ENCODE data around the gene USP11. TPM values are rescaled to one million over a fixed set of nuclear protein-coding genes. Genes with fewer than 3 reads are reported as not detected.
A peak's percentile ranks its signal among the peaks of the same experiment; 100 is the strongest.

The USP11 gene
- total RNA-seq, 2 experiments from 2014 or later = 55.3 to 60.9 TPM

DNA sequence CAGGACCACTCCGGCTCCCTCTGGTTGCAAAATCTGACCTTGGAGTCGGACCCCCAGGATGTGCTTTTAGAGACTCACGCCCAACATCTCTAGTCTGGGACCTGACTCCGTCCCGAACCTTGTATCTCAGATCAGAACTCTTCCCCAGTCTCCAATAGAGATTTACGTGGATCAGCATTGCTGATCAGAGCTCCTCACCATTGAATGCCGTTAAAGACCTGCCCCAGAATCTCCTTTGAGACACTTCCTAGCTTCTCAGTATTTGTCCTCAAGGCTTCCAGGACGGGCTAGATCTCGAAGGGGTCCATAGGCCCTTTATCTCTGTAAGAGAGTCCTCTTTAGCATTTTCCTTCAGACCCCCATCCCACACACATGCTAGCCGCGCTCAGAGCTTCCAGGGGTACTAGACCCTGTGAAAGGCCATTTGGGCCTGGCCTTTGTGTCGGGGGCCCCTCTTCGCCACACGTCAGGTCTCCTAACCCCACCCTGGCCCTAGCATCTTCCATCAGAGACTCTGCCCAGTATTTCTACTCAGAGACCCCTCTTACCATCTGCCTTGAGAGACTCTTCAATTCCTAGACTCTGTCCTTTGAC, 38.5 kb upstream of the USP11 start:
- ChIA-PET CTCF (interaction anchor here (1.1 to 3.5 kb wide), 3 partner anchors 23 to 193 kb away, joined by 3 to 15 read pairs (median 4); no protein-coding TSS in a partner anchor), POLR2A (interaction anchor here (0.9 to 1.0 kb wide), 3 partner anchors 24 to 190 kb away, joined by 4 to 6 read pairs (median 5); partner anchors contain the start of genes NDUFB11 and RBM10)
- Mint-ChIP-seq H3K4me3 (peak overlapping the region; percentile 94), H3K9me3 (ENCODE audit: insufficient read depth) (no peaks in the 10 kb centered on the region), H3K27ac (peak overlapping the region; percentile 98), H3K4me1 (ENCODE audit: low read depth) (peaks cover 44% of the 10 kb centered on the region), H3K27me3 (ENCODE audit: low read depth) (no peaks in the 10 kb centered on the region), H3K36me3 (ENCODE audit: low read depth) (peaks cover 42% of the 10 kb centered on the region)
- ATAC-seq (no peak), DNase-seq (no peak)

DNA sequence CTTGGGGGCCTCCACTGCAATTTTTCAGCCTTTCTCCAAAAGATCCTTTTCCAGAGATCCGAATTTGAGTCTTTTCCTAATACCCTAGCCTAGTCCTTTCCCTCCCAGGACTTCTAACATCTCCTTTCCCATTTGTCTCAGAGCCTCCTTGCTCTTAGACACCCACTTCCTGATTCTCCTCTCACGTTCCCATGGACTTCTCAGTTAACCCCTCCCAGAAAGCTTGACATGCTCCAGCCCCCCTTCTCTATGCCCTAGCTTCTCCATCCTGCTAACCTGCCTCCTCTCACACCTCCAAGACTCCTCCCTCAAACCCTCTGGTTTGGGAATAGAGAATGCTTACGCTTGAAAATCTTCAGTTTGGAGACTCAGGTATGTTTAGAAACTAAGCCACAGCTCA, 36.7 kb upstream of the USP11 start:
- DNase-seq = no peak
- H3K4me3 Mint-ChIP-seq = peak overlapping the region; percentile 94
- H3K27me3 Mint-ChIP-seq (ENCODE audit: low read depth) = no peaks in the 10 kb centered on the region
- H3K36me3 Mint-ChIP-seq (ENCODE audit: low read depth) = peaks cover 52% of the 10 kb centered on the region
- peak overlapping the region; percentile 75 for H3K27ac Mint-ChIP-seq
- peaks cover 39% of the 10 kb centered on the region for H3K4me1 Mint-ChIP-seq (ENCODE audit: low read depth)
- no peaks in the 10 kb centered on the region for H3K9me3 Mint-ChIP-seq (ENCODE audit: insufficient read depth)
- CTCF ChIA-PET = interaction anchor here (3.5 kb wide), 1 partner anchor 188 kb away, joined by 15 read pairs; no protein-coding TSS in a partner anchor
- POLR2A ChIA-PET = no interaction called here
- no peak for ATAC-seq

- Mint-ChIP-seq H3K4me1 (ENCODE audit: low read depth) (peaks cover 37% of the 10 kb centered on the region), H3K4me3 (no peak overlapping the region), H3K9me3 (ENCODE audit: insufficient read depth) (no peaks in the 10 kb centered on the region), H3K27me3 (ENCODE audit: low read depth) (no peaks in the 10 kb centered on the region), H3K36me3 (ENCODE audit: low read depth) (peaks cover 64% of the 10 kb centered on the region), H3K27ac (no peak overlapping the region)
- ATAC-seq = no peak
- CTCF ChIA-PET = no interaction called here
- no peak for DNase-seq
- POLR2A ChIA-PET = no interaction called here
Observed at GRCh38 chrX:47197526-47197925, 35.3 kb upstream of the USP11 start.

- no peaks in the 10 kb centered on the region for H3K9me3 Mint-ChIP-seq (ENCODE audit: insufficient read depth)
Observed at GRCh38 chrX:47198026-47198686, 34.7 kb upstream of the USP11 start.

GRCh38 chrX:47198687-47199080, 34.1 kb upstream of the USP11 start:
- H3K27me3 Mint-ChIP-seq (ENCODE audit: low read depth) = no peaks in the 10 kb centered on the region
- POLR2A ChIA-PET = no interaction called here
- DNase-seq (no peak), ATAC-seq (no peak)
- H3K36me3 Mint-ChIP-seq (ENCODE audit: low read depth) = peaks cover 68% of the 10 kb centered on the region
- H3K4me3 Mint-ChIP-seq = no peak overlapping the region
- CTCF ChIA-PET = no interaction called here
- peaks cover 29% of the 10 kb centered on the region for H3K4me1 Mint-ChIP-seq (ENCODE audit: low read depth)
- H3K9me3 Mint-ChIP-seq (ENCODE audit: insufficient read depth) = no peaks in the 10 kb centered on the region
- no peak overlapping the region for H3K27ac Mint-ChIP-seq

More at GRCh38 chrX:47198026-47198686, 34.7 kb upstream of the USP11 start:
- peaks cover 32% of the 10 kb centered on the region for H3K4me1 Mint-ChIP-seq (ENCODE audit: low read depth)
- no peak overlapping the region for H3K4me3 Mint-ChIP-seq
- ChIA-PET POLR2A (no interaction called here), CTCF (no interaction called here)
- DNase-seq = no peak
- no peak overlapping the region for H3K27ac Mint-ChIP-seq
- H3K36me3 Mint-ChIP-seq (ENCODE audit: low read depth) = peaks cover 66% of the 10 kb centered on the region
- no peak for ATAC-seq
- no peaks in the 10 kb centered on the region for H3K27me3 Mint-ChIP-seq (ENCODE audit: low read depth)

DNA sequence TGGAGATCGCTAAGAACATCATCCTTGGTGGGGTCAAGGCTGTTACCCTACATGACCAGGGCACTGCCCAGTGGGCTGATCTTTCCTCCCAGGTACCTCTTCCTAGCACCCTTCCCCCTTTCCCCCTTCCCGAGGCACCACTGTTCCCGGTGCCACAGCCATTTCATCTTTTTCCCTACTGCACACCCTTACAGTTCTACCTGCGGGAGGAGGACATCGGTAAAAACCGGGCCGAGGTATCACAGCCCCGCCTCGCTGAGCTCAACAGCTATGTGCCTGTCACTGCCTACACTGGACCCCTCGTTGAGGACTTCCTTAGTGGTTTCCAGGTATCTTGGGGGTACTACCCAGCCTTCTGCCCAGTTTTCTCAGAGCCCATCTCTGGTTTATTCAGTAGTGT, 33.5 kb upstream of the USP11 start:
- DNase-seq = no peak
- POLR2A ChIA-PET = no interaction called here
- ATAC-seq = no peak
- Mint-ChIP-seq H3K4me3 (no peak overlapping the region), H3K36me3 (ENCODE audit: low read depth) (peaks cover 66% of the 10 kb centered on the region), H3K27me3 (ENCODE audit: low read depth) (no peaks in the 10 kb centered on the region), H3K4me1 (ENCODE audit: low read depth) (peaks cover 29% of the 10 kb centered on the region), H3K9me3 (ENCODE audit: insufficient read depth) (no peaks in the 10 kb centered on the region), H3K27ac (no peak overlapping the region)
- CTCF ChIA-PET = no interaction called here

- POLR2A ChIA-PET = no interaction called here
- Mint-ChIP-seq H3K9me3 (ENCODE audit: insufficient read depth) (no peaks in the 10 kb centered on the region), H3K4me3 (no peak overlapping the region), H3K4me1 (ENCODE audit: low read depth) (peaks cover 23% of the 10 kb centered on the region), H3K27ac (no peak overlapping the region), H3K27me3 (ENCODE audit: low read depth) (no peaks in the 10 kb centered on the region), H3K36me3 (ENCODE audit: low read depth) (peaks cover 62% of the 10 kb centered on the region)
- no peak for ATAC-seq
- DNase-seq = no peak
- CTCF ChIA-PET = no interaction called here
Observed at GRCh38 chrX:47200385-47201150, 32.2 kb upstream of the USP11 start.

GRCh38 chrX:47201345-47201944, 31.4 kb upstream of the USP11 start:
- no peaks in the 10 kb centered on the region for H3K27me3 Mint-ChIP-seq (ENCODE audit: low read depth)

DNA sequence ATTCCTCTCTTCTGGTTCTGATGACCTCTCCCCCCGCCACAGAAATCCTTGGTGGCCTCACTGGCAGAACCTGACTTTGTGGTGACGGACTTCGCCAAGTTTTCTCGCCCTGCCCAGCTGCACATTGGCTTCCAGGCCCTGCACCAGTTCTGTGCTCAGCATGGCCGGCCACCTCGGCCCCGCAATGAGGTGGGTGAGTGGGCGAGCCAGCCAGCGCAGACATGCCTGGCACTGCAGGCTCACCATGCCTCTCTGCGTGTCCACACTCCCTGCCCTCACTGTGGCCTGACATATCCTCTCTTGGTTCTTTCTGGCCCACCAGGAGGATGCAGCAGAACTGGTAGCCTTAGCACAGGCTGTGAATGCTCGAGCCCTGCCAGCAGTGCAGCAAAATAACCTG, 30.5 kb upstream of the USP11 start:
- no peaks in the 10 kb centered on the region for H3K9me3 Mint-ChIP-seq (ENCODE audit: insufficient read depth)
- DNase-seq (no peak), ATAC-seq (no peak)
- H3K4me1 Mint-ChIP-seq (ENCODE audit: low read depth) = peaks cover 6% of the 10 kb centered on the region
- H3K36me3 Mint-ChIP-seq (ENCODE audit: low read depth) = peaks cover 58% of the 10 kb centered on the region
- ChIA-PET POLR2A (no interaction called here), CTCF (no interaction called here)
- no peaks in the 10 kb centered on the region for H3K27me3 Mint-ChIP-seq (ENCODE audit: low read depth)
- H3K4me3 Mint-ChIP-seq = no peak overlapping the region
- no peak overlapping the region for H3K27ac Mint-ChIP-seq

More at GRCh38 chrX:47201345-47201944, 31.4 kb upstream of the USP11 start:
- peaks cover 15% of the 10 kb centered on the region for H3K4me1 Mint-ChIP-seq (ENCODE audit: low read depth)
- ATAC-seq = no peak
- H3K27ac Mint-ChIP-seq = peak overlapping the region; percentile 39
- ChIA-PET CTCF (no interaction called here), POLR2A (no interaction called here)
- H3K4me3 Mint-ChIP-seq = no peak overlapping the region
- DNase-seq = no peak
- H3K36me3 Mint-ChIP-seq (ENCODE audit: low read depth) = peaks cover 58% of the 10 kb centered on the region
- no peaks in the 10 kb centered on the region for H3K9me3 Mint-ChIP-seq (ENCODE audit: insufficient read depth)

DNA sequence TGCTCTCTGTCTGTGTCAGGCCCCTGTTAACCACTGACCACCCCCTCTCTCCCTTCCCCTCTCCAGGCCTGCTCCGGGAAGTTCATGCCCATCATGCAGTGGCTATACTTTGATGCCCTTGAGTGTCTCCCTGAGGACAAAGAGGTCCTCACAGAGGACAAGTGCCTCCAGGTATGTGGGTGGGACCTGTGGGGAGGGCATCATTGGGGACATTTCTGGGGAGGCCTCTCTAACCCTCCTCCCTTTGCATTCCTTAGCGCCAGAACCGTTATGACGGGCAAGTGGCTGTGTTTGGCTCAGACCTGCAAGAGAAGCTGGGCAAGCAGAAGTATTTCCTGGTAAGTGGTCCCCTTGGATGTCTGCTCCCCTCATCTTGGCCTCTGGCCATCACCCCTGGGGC, 29.9 kb upstream of the USP11 start:
- Mint-ChIP-seq H3K36me3 (ENCODE audit: low read depth) (peaks cover 58% of the 10 kb centered on the region), H3K27me3 (ENCODE audit: low read depth) (no peaks in the 10 kb centered on the region), H3K9me3 (ENCODE audit: insufficient read depth) (no peaks in the 10 kb centered on the region), H3K4me3 (no peak overlapping the region), H3K4me1 (ENCODE audit: low read depth) (peaks cover 2% of the 10 kb centered on the region), H3K27ac (no peak overlapping the region)
- no peak for DNase-seq
- POLR2A ChIA-PET = no interaction called here
- no peak for ATAC-seq
- CTCF ChIA-PET = no interaction called here

GRCh38 chrX:47204970-47205369, 27.8 kb upstream of the USP11 start:
- H3K27me3 Mint-ChIP-seq (ENCODE audit: low read depth) = no peaks in the 10 kb centered on the region
- POLR2A ChIA-PET = interaction anchor here (0.7 to 1.8 kb wide), 2 partner anchors 13 to 157 kb away, joined by 3 to 6 read pairs; partner anchors contain the start of gene CDK16
- peaks cover 2% of the 10 kb centered on the region for H3K4me1 Mint-ChIP-seq (ENCODE audit: low read depth)
- ATAC-seq = no peak
- no peaks in the 10 kb centered on the region for H3K9me3 Mint-ChIP-seq (ENCODE audit: insufficient read depth)
- CTCF ChIA-PET = no interaction called here
- H3K36me3 Mint-ChIP-seq (ENCODE audit: low read depth) = peaks cover 49% of the 10 kb centered on the region
- H3K27ac Mint-ChIP-seq = no peak overlapping the region
- no peak for DNase-seq
- H3K4me3 Mint-ChIP-seq = no peak overlapping the region

DNA sequence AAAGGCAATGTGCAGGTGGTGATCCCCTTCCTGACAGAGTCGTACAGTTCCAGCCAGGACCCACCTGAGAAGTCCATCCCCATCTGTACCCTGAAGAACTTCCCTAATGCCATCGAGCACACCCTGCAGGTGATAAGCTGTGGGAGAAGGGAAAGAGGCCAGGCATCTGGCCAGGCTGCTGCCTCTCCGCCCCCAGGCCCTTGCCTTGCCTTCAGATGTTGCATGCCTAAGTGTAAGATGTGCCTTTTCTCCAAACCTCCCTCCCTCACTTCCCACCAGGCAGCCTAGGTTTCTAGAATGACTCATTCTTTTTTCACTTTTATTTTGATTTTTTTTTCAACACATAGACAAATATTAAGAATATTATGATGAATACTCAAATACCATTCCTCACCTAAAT, 26.5 kb upstream of the USP11 start:
- Mint-ChIP-seq H3K9me3 (ENCODE audit: insufficient read depth) (no peaks in the 10 kb centered on the region), H3K27me3 (ENCODE audit: low read depth) (no peaks in the 10 kb centered on the region), H3K4me3 (no peak overlapping the region), H3K36me3 (ENCODE audit: low read depth) (peaks cover 43% of the 10 kb centered on the region), H3K4me1 (ENCODE audit: low read depth) (peaks cover 2% of the 10 kb centered on the region), H3K27ac (no peak overlapping the region)
- ATAC-seq = no peak
- POLR2A ChIA-PET = interaction anchor here (1.8 kb wide), 1 partner anchor 11 kb away, joined by 6 read pairs; the partner anchor contains the start of gene CDK16
- CTCF ChIA-PET = no interaction called here
- DNase-seq = no peak

Data from activated CD8-positive, alpha-beta T cell treated with anti-CD3 and anti-CD28 coated beads, Interleukin-2, amount 10 ng/mL, durations not matched to agents 7 days and 5 days (primary cell).